Measurements from ENCODE around the gene ATP5PB.

Gene ATP5PB

GRCh38 chr1:111488669-111489068, 39.4 kb downstream of the ATP5PB start:
- Histone ChIP-seq H3K27me3 (ENCODE audit: insufficient read depth, low read length) (peaks cover 12% of the 10 kb centered on the region), H3K27ac (ENCODE audit: low read depth, low read length) (no peak overlapping the region), H2AFZ (ENCODE audit: low read length, unreplicated experiment) (no peak overlapping the region), H3K4me1 (ENCODE audit: control insufficient read depth, insufficient read depth, low read length, unreplicated experiment) (no peaks in the 10 kb centered on the region), H3K4me3 (ENCODE audit: low read depth, low read length) (no peak overlapping the region), H3K79me2 (ENCODE audit: control insufficient read depth, insufficient read depth, low read length, unreplicated experiment) (no peaks in the 10 kb centered on the region), H3K36me3 (ENCODE audit: insufficient read depth, low read length) (no peaks in the 10 kb centered on the region)

- Histone ChIP-seq H2AFZ (ENCODE audit: low read length, unreplicated experiment) (no peak overlapping the region), H3K36me3 (ENCODE audit: insufficient read depth, low read length) (no peaks in the 10 kb centered on the region), H3K79me2 (ENCODE audit: control insufficient read depth, insufficient read depth, low read length, unreplicated experiment) (no peaks in the 10 kb centered on the region), H3K27me3 (ENCODE audit: insufficient read depth, low read length) (peaks cover 20% of the 10 kb centered on the region), H3K4me3 (ENCODE audit: low read depth, low read length) (no peak overlapping the region), H3K27ac (ENCODE audit: low read depth, low read length) (no peak overlapping the region), H3K4me1 (ENCODE audit: control insufficient read depth, insufficient read depth, low read length, unreplicated experiment) (no peaks in the 10 kb centered on the region)
Observed at GRCh38 chr1:111489604-111490003, 40.3 kb downstream of the ATP5PB start.

- no peaks in the 10 kb centered on the region for H3K4me1 ChIP-seq (ENCODE audit: control insufficient read depth, insufficient read depth, low read length, unreplicated experiment)
- peaks cover 26% of the 10 kb centered on the region for H3K27me3 ChIP-seq (ENCODE audit: insufficient read depth, low read length)
- no peak overlapping the region for H2AFZ ChIP-seq (ENCODE audit: low read length, unreplicated experiment)
- H3K79me2 ChIP-seq (ENCODE audit: control insufficient read depth, insufficient read depth, low read length, unreplicated experiment), result no peaks in the 10 kb centered on the region
- no peak overlapping the region for H3K27ac ChIP-seq (ENCODE audit: low read depth, low read length)
- no peaks in the 10 kb centered on the region for H3K36me3 ChIP-seq (ENCODE audit: insufficient read depth, low read length)
- H3K4me3 ChIP-seq (ENCODE audit: low read depth, low read length), result no peak overlapping the region
Observed at GRCh38 chr1:111490220-111490619, 41.0 kb downstream of the ATP5PB start.

- H3K4me3 ChIP-seq (ENCODE audit: low read depth, low read length), result no peak overlapping the region
Observed at GRCh38 chr1:111491070-111491469, 41.8 kb downstream of the ATP5PB start.

GRCh38 chr1:111496398-111496797, 47.1 kb downstream of the ATP5PB start:
- Histone ChIP-seq H3K27ac (ENCODE audit: low read depth, low read length) (no peak overlapping the region), H2AFZ (ENCODE audit: low read length, unreplicated experiment) (no peak overlapping the region), H3K27me3 (ENCODE audit: insufficient read depth, low read length) (peaks cover 60% of the 10 kb centered on the region), H3K79me2 (ENCODE audit: control insufficient read depth, insufficient read depth, low read length, unreplicated experiment) (no peaks in the 10 kb centered on the region), H3K4me3 (ENCODE audit: low read depth, low read length) (no peak overlapping the region), H3K36me3 (ENCODE audit: insufficient read depth, low read length) (no peaks in the 10 kb centered on the region), H3K4me1 (ENCODE audit: control insufficient read depth, insufficient read depth, low read length, unreplicated experiment) (no peaks in the 10 kb centered on the region)

More at GRCh38 chr1:111491070-111491469, 41.8 kb downstream of the ATP5PB start:
- H3K27me3 ChIP-seq (ENCODE audit: insufficient read depth, low read length), result peaks cover 32% of the 10 kb centered on the region
- no peaks in the 10 kb centered on the region for H3K36me3 ChIP-seq (ENCODE audit: insufficient read depth, low read length)
- H3K79me2 ChIP-seq (ENCODE audit: control insufficient read depth, insufficient read depth, low read length, unreplicated experiment), result no peaks in the 10 kb centered on the region
- no peak overlapping the region for H2AFZ ChIP-seq (ENCODE audit: low read length, unreplicated experiment)
- H3K27ac ChIP-seq (ENCODE audit: low read depth, low read length), result no peak overlapping the region
- H3K4me1 ChIP-seq (ENCODE audit: control insufficient read depth, insufficient read depth, low read length, unreplicated experiment), result no peaks in the 10 kb centered on the region

GRCh38 chr1:111497592-111497991, 48.3 kb downstream of the ATP5PB start:
- Histone ChIP-seq H3K36me3 (ENCODE audit: insufficient read depth, low read length) (no peaks in the 10 kb centered on the region), H3K79me2 (ENCODE audit: control insufficient read depth, insufficient read depth, low read length, unreplicated experiment) (no peaks in the 10 kb centered on the region), H2AFZ (ENCODE audit: low read length, unreplicated experiment) (no peak overlapping the region), H3K27me3 (ENCODE audit: insufficient read depth, low read length) (peaks cover 59% of the 10 kb centered on the region), H3K4me1 (ENCODE audit: control insufficient read depth, insufficient read depth, low read length, unreplicated experiment) (no peaks in the 10 kb centered on the region), H3K4me3 (ENCODE audit: low read depth, low read length) (no peak overlapping the region), H3K27ac (ENCODE audit: low read depth, low read length) (no peak overlapping the region)

- Histone ChIP-seq H2AFZ (ENCODE audit: low read length, unreplicated experiment) (no peak overlapping the region), H3K4me1 (ENCODE audit: control insufficient read depth, insufficient read depth, low read length, unreplicated experiment) (no peaks in the 10 kb centered on the region), H3K27me3 (ENCODE audit: insufficient read depth, low read length) (peaks cover 51% of the 10 kb centered on the region), H3K4me3 (ENCODE audit: low read depth, low read length) (no peak overlapping the region), H3K79me2 (ENCODE audit: control insufficient read depth, insufficient read depth, low read length, unreplicated experiment) (no peaks in the 10 kb centered on the region), H3K36me3 (ENCODE audit: insufficient read depth, low read length) (no peaks in the 10 kb centered on the region), H3K27ac (ENCODE audit: low read depth, low read length) (no peak overlapping the region)
Observed at GRCh38 chr1:111499026-111499785, 49.9 kb downstream of the ATP5PB start.

- Histone ChIP-seq H3K36me3 (ENCODE audit: insufficient read depth, low read length) (no peaks in the 10 kb centered on the region), H3K4me3 (ENCODE audit: low read depth, low read length) (no peak overlapping the region), H2AFZ (ENCODE audit: low read length, unreplicated experiment) (no peak overlapping the region), H3K27ac (ENCODE audit: low read depth, low read length) (no peak overlapping the region), H3K27me3 (ENCODE audit: insufficient read depth, low read length) (peaks cover 33% of the 10 kb centered on the region), H3K4me1 (ENCODE audit: control insufficient read depth, insufficient read depth, low read length, unreplicated experiment) (no peaks in the 10 kb centered on the region), H3K79me2 (ENCODE audit: control insufficient read depth, insufficient read depth, low read length, unreplicated experiment) (no peaks in the 10 kb centered on the region)
Observed at GRCh38 chr1:111501645-111502044, 52.4 kb downstream of the ATP5PB start.

GRCh38 chr1:111503585-111504060, 54.4 kb downstream of the ATP5PB start, which contains the start of the genes ADORA3 and TMIGD3:
ADORA3 (minus strand) TSS chr1:111503633; CDS start chr1:111503354, 279 bp downstream.
TMIGD3 (minus strand) TSS chr1:111503633; CDS start chr1:111503354, 279 bp downstream.
- peaks cover 13% of the 10 kb centered on the region for H3K4me1 ChIP-seq (ENCODE audit: control insufficient read depth, insufficient read depth, low read length, unreplicated experiment)
- no peaks in the 10 kb centered on the region for H3K36me3 ChIP-seq (ENCODE audit: insufficient read depth, low read length)
- peaks cover 20% of the 10 kb centered on the region for H3K27me3 ChIP-seq (ENCODE audit: insufficient read depth, low read length)
- H3K79me2 ChIP-seq (ENCODE audit: control insufficient read depth, insufficient read depth, low read length, unreplicated experiment), result no peaks in the 10 kb centered on the region
- no peak within 1 kb of the TSS for H2AFZ ChIP-seq (ENCODE audit: low read length, unreplicated experiment)
- H3K27ac ChIP-seq (ENCODE audit: low read depth, low read length), result no peak within 1 kb of the TSS
- no peak within 1 kb of the TSS for H3K4me3 ChIP-seq (ENCODE audit: low read depth, low read length)

- no peak overlapping the region for H3K4me3 ChIP-seq (ENCODE audit: low read depth, low read length)
- no peaks in the 10 kb centered on the region for H3K79me2 ChIP-seq (ENCODE audit: control insufficient read depth, insufficient read depth, low read length, unreplicated experiment)
- H3K27me3 ChIP-seq (ENCODE audit: insufficient read depth, low read length), result peaks cover 20% of the 10 kb centered on the region
- no peak overlapping the region for H2AFZ ChIP-seq (ENCODE audit: low read length, unreplicated experiment)
- no peak overlapping the region for H3K27ac ChIP-seq (ENCODE audit: low read depth, low read length)
- H3K36me3 ChIP-seq (ENCODE audit: insufficient read depth, low read length), result no peaks in the 10 kb centered on the region
- H3K4me1 ChIP-seq (ENCODE audit: control insufficient read depth, insufficient read depth, low read length, unreplicated experiment), result peaks cover 16% of the 10 kb centered on the region
Observed at GRCh38 chr1:111504097-111504496, 54.8 kb downstream of the ATP5PB start.

GRCh38 chr1:111505641-111506119, 56.4 kb downstream of the ATP5PB start:
- Histone ChIP-seq H3K4me1 (ENCODE audit: control insufficient read depth, insufficient read depth, low read length, unreplicated experiment) (peaks cover 16% of the 10 kb centered on the region), H3K4me3 (ENCODE audit: low read depth, low read length) (no peak overlapping the region), H3K79me2 (ENCODE audit: control insufficient read depth, insufficient read depth, low read length, unreplicated experiment) (no peaks in the 10 kb centered on the region), H3K27ac (ENCODE audit: low read depth, low read length) (no peak overlapping the region), H3K36me3 (ENCODE audit: insufficient read depth, low read length) (no peaks in the 10 kb centered on the region), H3K27me3 (ENCODE audit: insufficient read depth, low read length) (peaks cover 14% of the 10 kb centered on the region), H2AFZ (ENCODE audit: low read length, unreplicated experiment) (no peak overlapping the region)
